Measurements from ENCODE around the gene FBXL7.
A peak's percentile ranks its signal among the peaks of the same experiment; 100 is the strongest.

The FBXL7 gene

GRCh38 chr5:15731699-15732098 is 231.7 kb downstream of the FBXL7 start:
- DNase-seq (ENCODE audit: low read depth in 2 of 2), result peak in 1 of 2 donors; percentile 49
- H3K4me3 ChIP-seq (replicated peaks in 1 of 2; ENCODE audit: low read depth in 2 of 2, low read length in 2 of 2), result no peak overlapping the region
- TF ChIP-seq CTCF (IDR thresholded peaks at IDR 0.05; ENCODE audit: low read depth, low read length), result no peak

- DNase-seq (ENCODE audit: low read depth in 2 of 2), result no peak
- no peak for TF ChIP-seq CTCF (IDR thresholded peaks at IDR 0.05; ENCODE audit: low read depth, low read length)
- no peak overlapping the region for H3K4me3 ChIP-seq (replicated peaks in 1 of 2; ENCODE audit: low read depth in 2 of 2, low read length in 2 of 2)
These were observed 234.1 kb downstream of the FBXL7 start for GRCh38 chr5:15734058-15734457.

- no peak for TF ChIP-seq CTCF (IDR thresholded peaks at IDR 0.05; ENCODE audit: low read depth, low read length)
- DNase-seq (ENCODE audit: low read depth in 2 of 2), result peak; percentile 26 to 48
- no peak overlapping the region for H3K4me3 ChIP-seq (replicated peaks in 1 of 2; ENCODE audit: low read depth in 2 of 2, low read length in 2 of 2)
These were observed 237.2 kb downstream of the FBXL7 start for GRCh38 chr5:15737036-15737821.

- DNase-seq (ENCODE audit: low read depth in 2 of 2), result peak in 1 of 2 donors; percentile 39
- no peak for TF ChIP-seq CTCF (IDR thresholded peaks at IDR 0.05; ENCODE audit: low read depth, low read length)
- H3K4me3 ChIP-seq (replicated peaks in 1 of 2; ENCODE audit: low read depth in 2 of 2, low read length in 2 of 2), result no peak overlapping the region
These were observed 238.1 kb downstream of the FBXL7 start for GRCh38 chr5:15737871-15738664.

- DNase-seq (ENCODE audit: low read depth in 2 of 2), result no peak
- no peak for TF ChIP-seq CTCF (IDR thresholded peaks at IDR 0.05; ENCODE audit: low read depth, low read length)
These were observed 240.4 kb downstream of the FBXL7 start for GRCh38 chr5:15740383-15740782.

GRCh38 chr5:15741591-15741990 is 241.6 kb downstream of the FBXL7 start:
- no peak for DNase-seq (ENCODE audit: low read depth in 2 of 2)
- TF ChIP-seq CTCF (IDR thresholded peaks at IDR 0.05; ENCODE audit: low read depth, low read length), result no peak
- no peak overlapping the region for H3K4me3 ChIP-seq (replicated peaks in 1 of 2; ENCODE audit: low read depth in 2 of 2, low read length in 2 of 2)

More at GRCh38 chr5:15740383-15740782, 240.4 kb downstream of the FBXL7 start:
- H3K4me3 ChIP-seq (replicated peaks in 1 of 2; ENCODE audit: low read depth in 2 of 2, low read length in 2 of 2), result no peak overlapping the region
